A549 treated with DMSO at 1 μM for 4 hours (cell line): ENCODE data around the gene ZCRB1. TPM values are rescaled to one million over a fixed set of nuclear protein-coding genes. Genes with fewer than 3 reads are reported as not detected.

Experiments used
- total RNA-seq: library from RNA; stranded (reverse); fragments of 200-300 nt; extraction: Qiagen RNA extraction; gene quantifications from 5 replicates; pipeline ENCODE4 v1.2.3, GENCODE V29; 2022; ENCODE audit warnings: low read depth

Gene ZCRB1, protein sequence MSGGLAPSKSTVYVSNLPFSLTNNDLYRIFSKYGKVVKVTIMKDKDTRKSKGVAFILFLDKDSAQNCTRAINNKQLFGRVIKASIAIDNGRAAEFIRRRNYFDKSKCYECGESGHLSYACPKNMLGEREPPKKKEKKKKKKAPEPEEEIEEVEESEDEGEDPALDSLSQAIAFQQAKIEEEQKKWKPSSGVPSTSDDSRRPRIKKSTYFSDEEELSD
- 53.7 to 72.6 TPM (median 62.3 TPM) in 5 replicates for total RNA-seq

DNA sequence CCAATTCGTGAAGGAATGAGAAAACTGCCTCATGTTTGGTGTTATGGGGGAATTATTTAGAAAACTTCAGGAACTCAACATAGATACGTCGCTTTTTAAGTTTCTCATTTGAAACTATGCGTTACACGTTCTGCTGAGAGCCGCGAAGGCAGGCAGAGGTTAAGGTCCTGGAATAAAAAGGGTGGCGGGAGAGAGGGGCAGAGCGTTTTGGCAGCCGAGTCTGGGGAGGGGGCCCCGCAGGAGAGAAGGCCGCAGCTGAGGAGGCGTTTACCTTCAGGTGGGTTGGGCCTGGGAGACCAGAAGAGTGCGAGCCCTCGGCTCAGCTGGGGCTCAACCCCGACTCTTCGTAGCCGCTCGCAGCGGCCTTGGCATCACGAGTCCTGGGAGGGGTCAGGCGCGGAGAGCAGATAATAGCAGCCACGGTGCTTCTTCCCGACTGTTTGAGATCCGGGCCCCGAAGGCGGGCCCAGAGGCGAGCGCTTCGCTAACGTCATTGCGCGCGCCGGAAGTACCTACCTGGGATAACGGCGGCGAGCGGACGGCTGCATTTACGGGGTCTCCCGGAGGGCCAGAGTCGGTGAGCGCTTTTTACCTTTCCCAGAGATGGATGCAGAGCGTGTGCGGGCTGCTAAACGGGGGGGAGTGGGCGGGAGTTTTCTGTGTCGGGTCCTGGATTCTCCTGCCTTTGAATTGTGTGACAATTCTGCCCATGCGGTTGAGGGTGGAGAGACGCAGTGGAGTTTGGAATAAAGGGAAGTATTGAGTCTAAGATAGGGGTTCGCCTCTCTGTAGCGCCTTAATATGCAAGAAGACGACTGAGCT lies at the start of gene ZCRB1, which contains the start of gene PPHLN1:
ZCRB1 (minus strand) TSS at position 442 of the 822 bp plus-strand sequence. CDS start 1,992 bp downstream, outside the sequence.
PPHLN1 (plus strand) TSS at position 515 of the 822 bp plus-strand sequence. CDS start 9,736 bp downstream, outside the sequence.

Other genes with a start within 250 kb of the ZCRB1 start
- 10.3 to 17.2 TPM (median 15.8 TPM) in 5 replicates for gene GXYLT1, start 181.2 kb downstream of the ZCRB1 start, total RNA-seq
- 19.8 to 28.2 TPM (median 21.5 TPM) in 5 replicates for gene YAF2, start 87.8 kb downstream of the ZCRB1 start, total RNA-seq
- 49.8 to 65.6 TPM (median 57.7 TPM) in 5 replicates for gene PPHLN1, start 73 bp upstream of the ZCRB1 start, total RNA-seq